GM19023 (cell line): ENCODE measurements around the gene BTG2.
"Not testable (repeated sequence)": the region's sequence is repeated elsewhere in the genome, so short reads cannot be mapped to it uniquely, and the experiment has no call there.

Source experiments
- ATAC-seq: cut with Tn5 transposase; IDR thresholded peaks from one replicate; pipeline ENCODE4 v1.9.1; 2021; ENCODE audit warnings: mild to moderate bottlenecking, moderate library complexity; ENCODE audit not compliant: unreplicated experiment

BTG2 gene, protein sequence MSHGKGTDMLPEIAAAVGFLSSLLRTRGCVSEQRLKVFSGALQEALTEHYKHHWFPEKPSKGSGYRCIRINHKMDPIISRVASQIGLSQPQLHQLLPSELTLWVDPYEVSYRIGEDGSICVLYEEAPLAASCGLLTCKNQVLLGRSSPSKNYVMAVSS

DNA sequence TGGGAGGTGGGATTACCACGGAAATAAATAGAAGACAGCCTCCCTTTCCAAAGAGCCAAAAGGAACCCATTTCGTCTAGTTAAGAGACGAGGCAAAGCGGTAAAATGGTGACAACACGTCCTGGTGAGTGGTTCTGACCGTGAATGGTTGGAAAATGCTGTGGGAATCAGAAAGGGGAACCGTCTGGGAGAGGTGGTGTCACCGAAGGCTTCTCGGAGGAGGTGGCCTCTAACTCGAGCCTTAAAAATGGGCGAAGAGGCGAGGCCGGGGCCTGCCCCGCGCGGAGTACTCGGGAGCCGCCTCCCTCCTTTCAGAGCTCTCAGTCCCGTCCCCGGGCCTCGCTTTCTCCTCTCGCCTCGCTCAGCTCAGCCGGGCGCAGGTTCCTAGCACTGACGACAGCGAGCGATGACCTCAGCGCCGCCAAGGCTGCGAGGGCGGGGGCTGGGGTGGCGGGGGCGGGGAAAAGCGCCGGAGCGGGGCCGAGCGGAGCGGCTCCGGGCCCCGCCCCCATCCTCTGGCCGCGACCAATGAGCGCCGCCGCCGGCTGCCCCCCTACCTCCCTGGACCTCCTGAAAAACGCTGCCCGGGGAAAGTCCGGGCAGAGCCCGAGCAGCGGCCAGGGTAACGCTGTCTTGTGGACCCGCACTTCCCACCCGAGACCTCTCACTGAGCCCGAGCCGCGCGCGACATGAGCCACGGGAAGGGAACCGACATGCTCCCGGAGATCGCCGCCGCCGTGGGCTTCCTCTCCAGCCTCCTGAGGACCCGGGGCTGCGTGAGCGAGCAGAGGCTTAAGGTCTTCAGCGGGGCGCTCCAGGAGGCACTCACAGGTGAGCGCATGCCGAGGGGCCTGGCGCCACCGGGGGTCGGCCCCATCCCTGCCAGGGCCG lies at the start of gene BTG2:
Gene BTG2 (plus strand): TSS at position 601 of the 890 bp plus-strand sequence. CDS start 88 bp downstream, at position 689.
- ATAC-seq = peak; percentile 70

DNA sequence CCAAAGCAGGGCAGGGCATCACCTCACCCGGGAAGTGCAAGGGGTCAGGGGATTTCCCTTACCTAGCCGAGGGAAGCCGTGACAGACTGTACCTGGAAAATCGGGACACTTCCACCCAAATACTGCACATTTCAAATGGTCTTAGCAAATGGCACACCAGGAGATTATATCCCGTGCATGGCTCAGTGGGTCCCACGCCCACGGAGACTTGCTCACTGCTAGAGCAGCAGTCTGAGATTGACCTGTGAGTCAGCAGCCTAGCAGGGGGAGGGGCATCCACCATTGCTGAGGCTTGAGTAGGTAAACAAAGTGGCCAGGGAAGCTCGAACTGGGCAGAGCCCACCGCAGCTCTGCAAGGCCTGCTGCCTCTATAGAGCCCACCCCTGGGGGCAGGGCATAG lies 48.7 kb upstream of the BTG2 start:
- not testable (repeated sequence) for ATAC-seq

- no peak for ATAC-seq
Observed at GRCh38 chr1:203263496-203263895, 41.8 kb upstream of the BTG2 start.

DNA sequence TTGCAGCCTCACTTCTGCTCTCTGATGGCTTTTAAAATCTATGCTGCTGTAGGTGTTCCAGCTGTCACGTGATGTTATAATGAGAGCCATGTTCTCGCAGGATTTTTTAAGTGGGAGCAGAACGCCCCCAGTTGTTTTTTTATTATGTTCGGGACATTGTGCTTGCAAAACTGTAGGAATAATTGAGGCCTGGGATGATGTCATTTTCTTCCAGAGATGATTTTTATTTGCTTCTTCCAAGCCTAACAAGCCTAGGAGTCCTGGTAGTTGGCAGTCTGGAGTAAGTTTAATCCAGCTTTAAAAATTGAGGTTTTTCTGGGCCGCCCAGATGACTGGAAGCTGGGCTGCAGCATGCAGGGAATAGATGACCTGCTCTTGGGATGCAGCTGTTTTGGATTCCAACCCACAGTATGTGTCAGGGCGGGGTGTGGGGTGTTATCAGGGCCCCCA lies 41.2 kb upstream of the BTG2 start:
- ATAC-seq = no peak

DNA sequence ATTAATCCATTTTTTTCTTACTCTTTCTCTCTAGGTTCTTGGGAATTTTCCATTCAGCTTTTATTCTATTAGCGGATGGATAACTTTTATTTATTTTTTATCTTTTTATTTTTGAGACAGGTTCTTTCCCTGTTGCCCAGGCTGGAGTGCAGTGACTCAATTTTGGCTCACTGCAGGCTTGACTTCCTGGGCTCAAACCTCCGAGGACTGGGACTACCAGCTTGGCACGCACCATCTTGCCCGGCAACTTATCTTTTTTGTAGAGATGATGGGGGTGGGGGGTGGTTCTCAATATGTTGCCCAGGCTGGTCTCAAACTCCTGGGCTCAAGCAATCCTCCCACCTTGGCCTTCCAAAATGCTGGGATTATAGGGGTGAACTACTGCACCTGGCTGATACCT lies 39.8 kb upstream of the BTG2 start:
- no peak for ATAC-seq

GRCh38 chr1:203266140-203266539 lies 39.2 kb upstream of the BTG2 start:
- not testable (repeated sequence) for ATAC-seq

- ATAC-seq = no peak
Observed at GRCh38 chr1:203267347-203267846, 37.9 kb upstream of the BTG2 start.

DNA sequence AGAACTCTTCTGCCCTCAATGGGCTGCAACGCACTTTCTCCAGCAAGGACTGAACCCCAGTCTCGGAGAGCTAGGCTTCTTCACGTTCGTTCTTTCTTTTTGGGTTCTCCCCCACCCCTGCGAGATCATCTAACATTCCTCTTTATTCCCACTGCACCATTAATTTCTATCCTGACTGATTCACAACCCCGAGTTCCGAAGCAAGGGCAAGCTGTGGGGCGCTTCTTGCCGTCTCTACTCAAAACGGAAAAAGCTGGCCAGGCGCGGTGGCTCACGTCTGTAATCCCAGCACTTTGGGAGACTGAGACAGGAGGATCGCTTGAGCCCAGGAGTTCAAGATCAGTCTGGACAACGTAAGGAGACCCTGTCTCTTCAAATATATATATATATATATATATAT lies 37.4 kb upstream of the BTG2 start:
- no peak for ATAC-seq

DNA sequence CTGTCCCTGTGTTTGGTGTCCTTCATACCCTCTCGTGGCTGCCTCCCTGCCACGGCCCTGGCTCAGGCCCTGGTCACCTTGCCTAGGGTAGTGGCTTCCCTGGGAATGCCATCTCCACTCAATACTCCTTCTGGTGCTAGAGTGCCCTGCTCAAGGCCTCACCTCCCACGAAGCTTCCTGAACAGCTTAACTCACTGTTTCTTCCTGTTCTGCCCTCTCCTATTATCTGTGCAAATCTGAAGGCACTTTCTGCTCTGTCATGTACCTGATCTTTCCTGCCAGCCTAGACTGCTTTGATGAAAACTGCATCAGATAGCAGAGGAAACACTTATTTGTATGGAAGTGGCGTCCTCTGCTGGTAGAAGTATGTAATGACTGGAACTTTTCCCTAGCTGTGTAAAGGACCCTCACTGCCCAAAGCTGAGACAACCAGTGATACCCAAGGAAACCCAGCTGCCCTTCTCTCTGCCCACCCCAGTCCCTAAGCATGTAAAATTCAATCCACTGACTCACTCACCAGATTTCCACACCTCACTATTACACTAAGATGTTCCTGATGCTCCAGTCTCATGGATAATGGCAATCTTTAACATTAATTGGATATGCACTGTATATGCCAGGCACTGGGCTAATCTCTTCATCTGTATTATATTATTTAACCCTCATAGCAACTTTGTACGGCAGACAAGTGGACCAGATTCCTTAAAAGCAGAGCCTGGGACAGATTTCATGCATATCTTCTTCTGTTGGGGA lies 36.2 kb upstream of the BTG2 start:
- no peak for ATAC-seq

GRCh38 chr1:203269654-203270020 lies 35.7 kb upstream of the BTG2 start:
- no peak for ATAC-seq

- no peak for ATAC-seq
Observed at GRCh38 chr1:203270448-203270847, 34.9 kb upstream of the BTG2 start.

DNA sequence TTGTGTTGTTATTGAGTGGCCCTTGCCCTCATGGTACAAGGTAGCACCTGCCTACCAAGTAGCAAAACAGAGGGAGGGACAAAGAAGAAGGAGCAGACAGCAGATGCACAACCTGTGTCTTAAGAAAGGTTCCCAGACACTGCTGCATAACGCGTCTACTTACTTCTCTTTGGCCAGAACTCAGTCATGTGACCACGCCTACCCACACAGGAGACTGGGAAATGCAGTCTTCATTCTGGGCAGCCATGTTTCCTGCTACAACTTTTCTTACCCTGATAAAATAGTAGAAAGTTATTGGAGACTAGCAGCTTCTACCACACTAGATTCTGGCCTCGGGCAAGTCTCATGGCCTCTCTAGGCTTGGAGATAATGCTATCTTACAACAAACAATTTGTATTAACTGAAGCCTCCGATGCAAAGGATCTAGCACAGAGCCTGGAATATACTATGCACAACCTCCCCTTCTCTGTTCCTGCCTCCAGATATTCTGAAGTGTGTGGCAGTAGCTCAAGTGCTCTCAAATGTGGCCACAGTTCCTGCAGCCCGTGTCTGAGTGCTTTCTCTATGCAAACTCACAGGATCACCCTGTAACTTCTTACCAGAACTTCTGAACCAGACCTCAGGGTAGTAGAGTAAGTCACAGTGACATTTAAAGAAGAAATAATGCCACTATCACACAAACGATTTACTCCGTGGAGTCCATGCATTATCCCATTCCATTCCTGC lies 34.1 kb upstream of the BTG2 start:
- ATAC-seq = no peak

DNA sequence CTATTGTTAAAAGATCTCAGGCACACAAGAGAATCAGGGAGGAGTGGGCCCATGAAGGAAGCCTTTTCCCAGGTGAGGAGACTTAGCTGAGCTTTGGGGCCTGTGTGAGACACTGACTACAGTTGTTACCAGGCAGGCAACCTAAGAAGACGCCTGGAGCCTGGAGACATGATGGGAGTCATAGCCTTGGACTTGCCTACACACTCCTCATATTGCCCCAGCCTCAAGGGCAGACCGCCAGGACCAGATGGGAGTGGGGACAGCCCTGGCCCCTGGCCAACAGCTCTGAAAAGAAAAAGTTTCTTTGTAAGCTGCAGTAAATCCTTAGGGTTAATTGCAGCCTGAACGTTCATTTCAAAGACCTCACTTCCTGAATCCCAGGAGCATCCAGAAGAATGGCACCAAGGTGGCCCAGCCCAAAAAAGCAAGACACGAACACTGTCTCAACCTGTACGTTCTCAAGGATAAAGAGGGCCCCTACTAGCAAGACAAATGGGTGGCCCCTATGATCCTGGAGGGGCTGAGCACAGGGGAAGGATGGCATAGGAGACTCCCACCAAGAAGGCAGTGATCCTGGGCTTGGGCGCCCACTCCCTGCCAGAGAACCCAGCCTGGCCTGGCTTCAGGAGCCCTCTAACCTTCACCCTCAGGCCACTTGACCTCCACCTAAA lies 33.2 kb upstream of the BTG2 start:
- no peak for ATAC-seq

DNA sequence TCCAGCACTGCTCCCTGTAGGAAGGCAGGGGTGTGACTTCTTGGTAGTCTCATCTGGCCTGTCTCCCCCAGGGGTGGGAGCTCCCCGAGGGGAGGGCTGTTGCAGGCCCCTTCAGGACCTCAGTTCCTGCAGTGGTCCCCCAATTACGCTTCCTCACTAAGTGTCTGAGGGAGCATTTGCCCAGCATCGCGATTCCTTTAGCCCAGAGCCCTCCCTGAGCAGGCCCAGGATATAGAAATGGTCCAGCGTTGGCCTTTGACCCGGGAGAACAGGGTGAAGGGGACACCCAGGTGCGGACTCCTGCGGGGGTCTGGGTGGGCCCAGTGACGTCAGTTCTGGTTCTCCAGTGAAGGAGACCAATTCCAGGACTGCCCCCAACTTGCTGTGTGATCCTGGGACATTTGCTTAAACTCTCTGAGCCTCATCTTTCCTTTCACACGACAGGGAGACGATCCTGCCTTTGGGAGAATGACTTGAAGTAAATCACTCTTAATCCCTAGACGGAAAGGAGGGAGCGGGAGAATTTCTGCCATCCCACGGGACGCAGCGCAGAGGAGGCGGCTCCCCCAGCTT lies 32.6 kb upstream of the BTG2 start:
- no peak for ATAC-seq

GRCh38 chr1:203273206-203273868 lies 32.0 kb upstream of the BTG2 start:
- peak; percentile 64 for ATAC-seq

DNA sequence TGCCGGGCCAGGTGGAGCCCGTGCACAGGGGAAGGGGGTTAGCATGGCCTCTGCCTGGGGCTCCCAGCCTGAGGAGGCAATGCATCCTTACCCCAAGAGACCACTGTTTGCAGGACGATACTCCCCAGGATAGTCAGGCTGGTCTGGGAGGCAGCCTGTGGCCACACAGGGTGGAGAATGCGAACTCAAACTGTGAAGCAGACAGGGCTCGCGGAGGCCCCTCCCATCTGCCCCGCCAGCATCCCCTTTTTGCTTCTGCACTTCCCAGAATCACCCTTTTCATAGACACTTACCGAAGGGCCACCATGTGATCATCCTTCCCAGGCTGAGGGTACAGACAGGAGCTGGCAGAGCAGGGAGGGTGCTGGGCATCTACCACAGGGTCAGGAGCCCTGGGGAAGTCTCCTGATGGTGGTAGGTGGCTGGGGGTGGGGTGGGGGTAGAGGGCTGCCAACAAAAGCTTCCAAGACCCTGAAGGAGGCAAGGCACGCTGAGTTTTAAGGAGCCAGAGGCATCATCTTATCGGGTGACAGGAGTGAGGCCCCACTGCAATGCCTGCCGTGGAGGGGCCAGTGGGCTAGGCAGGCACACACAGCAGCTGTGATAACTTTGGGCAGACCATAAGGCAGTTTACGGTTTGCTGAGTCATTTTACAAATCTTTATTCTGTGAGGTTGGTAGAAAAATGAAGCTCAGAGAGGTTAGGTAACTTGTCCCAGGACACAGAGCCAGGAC lies 31.3 kb upstream of the BTG2 start:
- ATAC-seq = no peak

DNA sequence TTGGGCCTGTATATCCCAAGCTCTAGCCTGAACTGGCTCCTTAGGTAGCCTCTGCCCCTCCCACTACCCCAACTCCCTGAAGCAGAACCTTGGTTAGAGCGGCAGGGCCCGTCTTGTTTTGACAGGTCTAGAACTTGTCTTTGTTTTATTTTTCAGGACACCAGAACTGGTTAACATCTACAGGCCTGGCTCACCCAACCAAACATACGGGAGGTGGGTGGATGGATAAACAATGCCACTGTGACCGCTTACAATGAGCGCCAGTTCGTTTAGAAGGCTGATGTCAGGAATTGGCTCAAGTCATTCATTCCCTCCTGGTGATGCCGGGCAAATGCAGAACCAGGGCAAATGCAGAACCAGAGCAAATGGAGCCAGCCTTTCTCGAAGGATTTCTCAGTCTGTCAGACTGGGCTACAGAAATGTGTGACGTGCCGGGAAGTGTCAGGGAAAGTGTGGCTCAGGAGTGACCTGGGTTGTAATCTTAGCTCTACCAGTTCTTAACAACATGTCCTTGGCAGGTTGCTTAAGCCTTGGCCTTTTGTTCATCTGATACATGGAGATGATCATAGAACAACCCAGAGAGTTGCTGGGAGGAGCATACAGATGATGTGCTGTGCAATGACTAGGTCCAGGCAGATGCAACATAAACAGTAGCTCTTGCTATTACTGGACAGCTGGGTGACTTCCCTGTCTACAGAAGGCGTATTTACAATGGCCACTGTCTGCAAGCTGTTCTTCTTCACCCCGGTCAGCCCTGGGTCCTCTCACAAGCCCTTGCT lies 30.5 kb upstream of the BTG2 start:
- no peak for ATAC-seq
